ENCODE measurements around the gene C1orf226.
A peak's percentile ranks its signal among the peaks of the same experiment; 100 is the strongest.

Gene C1orf226

DNA sequence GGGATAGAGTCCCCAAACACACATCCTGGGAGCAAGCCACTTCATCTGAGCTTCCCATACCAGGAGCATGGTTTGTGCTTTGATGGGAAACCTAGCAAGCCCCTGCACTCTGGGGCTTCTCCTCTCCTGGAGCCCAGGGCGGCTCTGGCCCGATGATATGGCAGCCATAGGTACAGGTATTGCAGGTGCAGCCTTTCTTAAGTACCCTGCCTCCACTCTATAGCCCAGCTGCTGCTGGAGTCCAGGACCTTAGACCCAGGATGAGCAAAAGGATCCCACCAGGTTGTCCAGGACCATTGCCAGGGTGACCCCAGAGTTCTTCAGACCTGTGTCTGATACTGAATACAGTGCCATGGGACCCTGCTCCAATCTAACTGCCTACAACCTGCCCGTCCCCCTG is 4.2 kb downstream of the C1orf226 start:
- DNase-seq: no peak

DNA sequence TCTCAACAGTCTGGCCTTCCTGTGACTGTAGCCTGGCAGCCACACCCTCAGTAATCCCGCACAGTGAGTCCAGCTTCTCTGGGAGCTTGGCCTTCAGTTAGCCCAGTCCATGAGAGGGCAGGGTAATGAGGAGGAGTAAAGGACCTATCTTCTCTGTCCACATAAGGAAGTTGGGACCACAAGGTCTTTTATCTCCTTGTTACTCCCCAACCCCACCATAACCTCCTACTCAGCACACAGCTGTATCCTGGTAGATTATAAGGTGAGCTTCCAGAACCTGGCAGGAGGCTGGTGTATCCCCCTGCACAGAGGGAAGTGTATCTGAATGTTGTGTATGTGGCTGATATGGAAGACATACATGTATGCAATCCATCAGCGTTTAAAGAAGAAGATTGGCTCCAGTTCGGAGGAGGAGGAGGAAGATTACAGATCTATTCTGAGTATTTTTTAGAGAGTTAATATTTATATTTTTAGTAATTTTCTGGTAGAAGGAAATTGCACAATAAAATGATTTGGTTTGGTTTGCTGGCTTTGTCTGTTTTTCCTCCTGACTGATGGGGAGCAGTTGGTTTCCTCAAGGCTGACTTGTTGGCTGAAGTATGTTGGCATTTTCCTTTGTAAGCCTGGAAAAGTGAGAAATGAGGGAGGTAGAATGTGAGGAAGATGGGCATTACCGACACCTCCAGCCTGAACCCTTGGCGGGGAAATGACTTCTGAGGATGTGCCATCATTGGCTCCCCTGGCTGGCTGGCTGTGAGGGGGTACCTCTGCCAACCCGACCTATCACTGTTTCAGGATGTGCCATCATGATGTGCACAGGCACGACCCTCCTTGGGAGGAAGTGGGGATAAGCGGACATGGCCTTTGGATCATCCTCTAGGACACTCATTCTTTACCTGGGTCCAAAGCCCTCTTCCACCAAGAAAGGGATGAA is 5.0 kb downstream of the C1orf226 start:
- DNase-seq: no peak

DNA sequence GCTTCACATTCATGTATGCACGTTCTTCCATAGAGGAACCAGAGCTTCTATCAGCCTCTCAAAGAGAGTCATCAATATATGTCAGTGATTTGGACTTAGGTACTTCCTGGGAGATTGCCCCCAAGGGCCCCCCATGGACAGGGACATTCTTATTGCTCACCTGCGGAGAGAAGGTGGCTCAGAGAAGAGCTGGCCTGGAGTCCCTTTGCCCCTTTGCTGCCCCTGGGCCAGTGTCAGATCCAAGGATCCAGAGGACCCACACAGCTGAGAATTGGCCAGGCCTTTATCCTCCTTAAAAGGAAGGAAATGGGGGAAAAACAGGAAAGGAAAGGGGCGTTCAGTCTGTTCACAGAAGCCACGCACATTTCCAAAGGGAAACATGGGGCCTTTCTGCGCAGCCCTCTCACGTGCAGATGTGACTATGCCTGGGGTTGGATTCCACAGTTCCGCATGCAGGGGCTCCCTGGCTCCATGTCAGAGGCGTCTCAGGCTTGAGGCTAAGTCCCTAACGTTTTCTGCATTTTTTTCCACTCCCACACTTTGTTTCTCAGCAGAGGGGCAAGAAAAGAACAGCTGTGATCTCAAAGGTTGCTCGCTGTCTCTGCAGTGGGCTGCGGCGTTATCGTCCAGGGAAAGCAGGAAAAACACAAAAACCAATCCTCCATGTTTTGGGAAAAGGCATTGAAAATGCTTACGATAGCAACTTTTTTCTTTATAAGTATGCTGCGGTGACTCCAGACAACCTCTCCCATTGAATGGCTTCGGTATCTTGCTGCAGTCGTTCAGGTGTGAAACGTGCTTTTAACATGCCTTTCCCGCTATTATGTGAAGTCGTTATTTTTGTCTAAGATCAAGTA is 5.9 kb downstream of the C1orf226 start:
- no peak for DNase-seq

DNA sequence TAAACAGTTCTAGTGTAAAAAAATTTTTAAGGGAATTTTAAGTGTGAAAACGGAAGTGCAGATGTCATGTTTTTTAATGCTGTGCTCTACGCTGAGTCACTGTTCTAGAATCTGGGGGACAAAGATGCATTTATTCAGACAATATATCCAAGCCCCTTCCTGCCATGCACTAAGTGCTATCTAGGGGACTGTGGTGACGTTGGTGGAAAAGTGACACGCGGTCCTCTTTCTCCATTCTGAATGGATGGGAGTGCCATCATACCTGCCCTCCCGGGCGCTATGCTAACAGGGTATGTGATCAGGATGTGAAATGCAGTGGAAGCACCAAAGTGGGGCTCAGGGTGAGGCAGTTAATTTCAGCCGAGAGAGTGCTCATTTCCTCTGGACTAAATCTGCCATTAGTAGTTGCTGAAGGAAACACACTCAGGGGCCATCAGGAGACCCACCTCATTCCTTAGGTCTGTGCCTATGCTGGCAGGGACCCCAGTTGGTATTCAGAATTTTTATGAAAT is 6.6 kb downstream of the C1orf226 start:
- no peak for DNase-seq

DNA sequence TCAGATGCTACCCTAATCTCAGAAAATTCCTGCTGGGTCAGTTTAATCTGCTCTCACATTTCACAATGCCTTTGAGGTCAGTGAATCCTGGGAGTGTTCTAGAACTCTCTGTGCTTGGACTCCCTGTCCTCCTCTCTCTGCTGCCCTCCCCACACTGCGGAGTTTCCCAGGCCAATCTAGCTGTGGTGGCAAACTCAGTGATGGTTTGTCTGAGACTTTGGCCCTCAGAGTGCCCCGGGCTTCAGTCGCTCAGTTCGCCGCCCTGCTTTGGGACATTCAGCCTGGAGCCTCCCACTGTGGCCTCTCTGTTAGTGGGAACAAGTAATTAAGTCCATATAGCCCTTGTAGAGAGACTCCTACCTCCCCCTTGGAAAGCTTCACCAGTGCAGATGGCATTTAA is 7.1 kb downstream of the C1orf226 start:
- no peak for DNase-seq

DNA sequence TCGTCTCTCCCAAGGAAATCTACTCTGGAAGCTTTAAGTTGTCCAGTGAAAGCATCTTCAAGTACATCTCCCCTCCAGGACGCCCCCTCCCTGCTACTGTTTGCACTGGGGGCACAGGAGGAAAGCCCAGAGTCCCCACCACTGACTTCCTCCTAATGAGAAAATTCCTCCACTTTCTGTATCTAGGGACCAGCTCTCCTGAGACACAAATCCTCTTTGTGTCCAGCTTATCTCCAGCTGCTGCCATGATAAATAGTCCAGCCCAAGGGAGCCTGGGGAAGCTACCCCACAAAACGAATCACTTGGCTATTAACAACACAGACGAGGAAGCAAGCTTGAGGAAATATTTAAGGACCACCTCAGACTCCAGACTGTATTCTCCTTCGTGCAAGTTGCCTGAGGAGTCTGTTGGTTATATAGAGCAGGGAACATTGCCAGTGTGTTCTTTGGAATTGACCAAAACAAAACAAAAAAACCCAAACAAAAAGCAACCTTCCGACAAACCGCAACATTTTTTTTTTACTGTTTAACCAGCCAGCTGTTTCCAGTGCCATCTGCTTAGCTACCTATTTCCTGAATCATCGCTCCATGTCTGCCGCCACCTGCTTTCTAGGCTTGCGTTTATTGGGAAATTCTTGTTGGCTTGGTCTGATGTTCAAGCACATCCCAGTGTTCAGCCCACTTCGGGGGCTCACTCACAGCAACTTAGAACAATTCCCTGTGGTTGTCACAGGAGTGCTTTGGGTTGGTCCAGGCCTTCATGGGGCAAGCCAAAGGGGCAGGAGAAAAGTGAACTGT is 7.7 kb downstream of the C1orf226 start:
- no peak for DNase-seq

DNA sequence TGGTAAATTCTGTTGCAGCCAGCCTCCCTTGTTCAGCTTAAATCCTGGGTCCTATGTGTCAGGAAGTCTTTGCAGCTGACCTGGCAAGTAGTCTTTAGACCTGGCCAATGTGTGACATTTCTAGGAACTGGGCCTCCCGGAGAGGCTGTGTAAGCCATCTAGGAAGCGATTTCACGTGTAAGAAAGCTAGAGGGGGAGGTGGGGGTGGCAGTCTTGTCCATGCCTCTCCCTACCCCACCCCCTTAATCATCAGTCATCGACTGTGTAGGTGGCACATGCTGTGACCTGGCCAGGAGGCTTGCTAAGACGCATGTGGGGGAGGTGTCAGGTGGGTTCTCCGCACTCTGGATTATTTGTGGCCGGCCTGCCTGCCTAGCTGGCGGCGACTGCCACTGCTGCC is 8.4 kb downstream of the C1orf226 start:
- DNase-seq: no peak

DNA sequence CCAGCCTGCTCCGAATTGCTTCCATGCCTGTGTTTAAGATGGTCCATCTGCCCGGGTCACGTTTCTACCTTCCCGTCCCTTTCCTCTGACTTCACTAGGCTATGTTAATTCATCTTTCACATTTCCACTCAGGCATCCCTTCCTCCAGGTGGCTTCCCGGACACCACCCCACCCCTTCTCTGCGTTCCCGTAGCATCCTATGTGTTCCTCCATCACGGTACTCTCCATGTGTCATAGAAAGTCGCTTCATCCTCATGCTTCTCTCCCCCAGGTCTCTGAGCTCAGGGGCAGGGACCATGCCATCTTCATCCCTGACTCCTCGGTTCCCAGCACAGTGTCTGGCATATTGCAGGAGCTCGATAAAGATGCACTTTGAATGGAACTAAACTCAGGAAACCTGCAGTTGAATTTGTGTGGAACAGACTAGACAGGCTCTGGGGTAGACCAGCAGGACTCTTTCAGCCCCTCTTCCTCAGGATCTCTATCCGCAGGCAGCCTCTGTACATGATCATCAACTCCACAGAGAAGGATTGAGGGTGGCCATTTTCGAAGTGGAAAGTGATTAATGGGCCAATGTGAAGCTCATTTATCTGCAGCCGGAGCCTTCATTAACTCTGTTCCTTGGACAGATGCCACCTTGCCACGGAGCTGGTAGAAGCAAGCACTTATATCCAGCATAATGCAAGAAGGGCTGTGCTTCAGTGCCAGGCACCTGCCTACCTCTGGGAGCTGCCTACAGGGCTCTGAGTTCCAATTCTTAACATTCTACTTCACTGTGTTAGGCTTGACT is 9.1 kb downstream of the C1orf226 start:
- DNase-seq: no peak

DNA sequence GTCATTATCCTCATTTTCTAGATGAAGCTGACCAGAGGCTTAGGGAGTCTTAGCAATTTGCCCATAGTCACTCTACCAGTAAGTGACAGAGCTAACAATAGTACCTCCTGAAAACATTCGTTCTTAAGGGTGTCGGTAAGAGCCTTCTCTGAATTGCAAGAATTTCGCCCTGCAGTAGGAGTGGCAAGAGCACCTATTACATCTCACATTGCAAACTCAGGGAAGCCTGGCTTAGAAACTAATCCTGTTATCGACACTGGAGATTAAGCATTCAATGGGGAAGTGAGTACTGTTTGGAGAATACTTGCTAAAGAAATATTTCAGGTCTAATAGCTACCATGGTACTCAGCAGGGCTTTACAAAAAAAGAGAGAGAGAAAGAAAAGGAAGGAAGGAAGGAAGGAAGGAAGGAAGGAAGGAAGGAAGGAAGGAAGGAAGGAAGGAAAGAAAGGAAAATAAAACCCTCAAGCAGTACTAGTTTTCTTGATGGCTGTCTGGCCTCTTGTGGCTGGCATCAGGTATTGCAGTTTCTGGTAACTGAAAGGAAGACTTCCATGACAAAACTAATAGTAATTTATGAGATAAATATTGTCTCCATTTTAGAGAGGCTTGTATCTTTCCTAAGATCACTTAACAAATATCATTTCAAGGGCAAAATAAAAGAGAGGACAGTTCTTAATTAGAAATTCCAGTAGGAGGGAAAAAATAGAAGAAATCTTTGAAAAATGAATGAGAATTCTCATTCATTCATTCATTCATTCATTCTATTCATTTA is 10.4 kb downstream of the C1orf226 start:
- peak in 1 of 2 donors; percentile 54 for DNase-seq

DNA sequence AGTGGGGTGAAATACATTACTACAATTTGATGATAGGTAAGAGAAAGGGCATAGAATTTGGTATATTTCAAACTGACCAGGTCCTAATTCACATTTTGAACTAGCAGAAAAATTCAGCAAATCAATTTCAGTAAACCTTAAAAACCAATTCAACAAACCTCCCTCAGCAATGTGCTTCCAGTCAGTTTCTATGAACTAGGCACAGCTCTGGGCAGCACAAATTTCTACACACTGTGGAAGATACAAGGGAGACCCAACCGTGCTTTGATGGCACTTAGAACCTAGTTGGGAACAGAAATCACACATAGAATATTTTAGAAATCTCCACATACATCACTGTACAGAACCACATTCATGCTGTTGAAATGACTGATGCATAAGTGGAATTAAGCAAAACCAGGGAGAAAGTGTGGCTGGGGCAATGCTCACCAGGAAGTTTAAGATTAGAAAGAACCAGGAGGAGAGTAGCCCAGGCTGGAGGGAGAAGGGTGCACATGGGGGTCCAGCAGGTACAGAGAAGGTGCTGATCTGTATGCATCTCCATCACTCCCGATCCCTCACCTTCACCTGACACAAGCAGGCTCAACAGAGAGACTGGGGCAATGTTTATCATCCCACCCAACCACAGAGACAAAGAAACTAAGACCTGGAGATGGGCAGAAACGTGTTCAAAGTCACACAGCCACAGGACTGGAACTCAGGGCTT is 14.8 kb downstream of the C1orf226 start:
- no peak for DNase-seq

DNA sequence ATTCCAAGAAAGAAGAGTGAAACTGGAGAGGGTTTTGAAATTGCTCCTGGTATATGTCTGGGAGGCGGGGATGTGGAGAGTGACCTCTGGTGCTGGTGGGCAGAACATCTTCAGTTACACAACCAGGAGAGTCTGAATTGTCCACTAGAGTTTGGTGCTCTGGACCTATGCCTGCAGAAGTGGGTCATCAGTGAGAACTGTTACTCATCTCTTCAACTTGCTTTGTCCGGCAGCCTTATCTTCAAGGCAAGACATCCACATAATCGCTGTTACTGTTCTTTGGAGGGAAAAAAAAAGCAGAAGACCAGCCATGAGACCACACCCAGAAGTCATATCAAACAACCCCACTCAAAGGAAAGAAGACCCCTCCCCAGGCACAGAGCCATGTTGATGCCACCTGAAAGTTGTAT is 15.5 kb downstream of the C1orf226 start:
- no peak for DNase-seq

DNA sequence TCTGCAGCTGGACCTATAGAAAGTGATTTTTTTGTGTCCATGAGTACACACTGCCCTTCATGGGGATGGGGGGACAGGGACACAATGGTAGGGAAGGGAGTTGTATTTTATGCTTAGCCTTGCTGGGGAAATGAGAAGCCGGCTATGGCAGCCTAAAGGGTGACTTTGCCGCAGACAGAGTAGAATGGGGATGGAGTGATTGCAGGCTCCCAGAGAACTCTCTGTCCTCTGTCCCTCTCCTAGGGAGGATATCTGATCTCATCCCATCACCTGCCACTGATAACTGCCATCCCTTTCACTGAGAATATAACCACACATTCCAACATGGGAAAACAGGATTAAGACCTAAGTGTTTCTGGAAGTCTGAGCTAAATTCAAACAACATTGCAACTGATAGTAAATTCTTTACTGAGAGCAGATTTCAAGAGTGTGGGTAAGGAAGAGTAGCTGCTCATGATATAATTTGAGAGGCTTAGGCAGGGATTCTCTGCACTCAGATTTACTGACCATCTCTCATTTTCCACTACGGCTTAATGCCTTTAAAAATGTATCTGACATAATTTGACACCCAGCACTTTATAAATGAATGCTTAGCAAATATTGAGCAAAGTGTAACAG is 16.5 kb downstream of the C1orf226 start:
- no peak for DNase-seq

DNA sequence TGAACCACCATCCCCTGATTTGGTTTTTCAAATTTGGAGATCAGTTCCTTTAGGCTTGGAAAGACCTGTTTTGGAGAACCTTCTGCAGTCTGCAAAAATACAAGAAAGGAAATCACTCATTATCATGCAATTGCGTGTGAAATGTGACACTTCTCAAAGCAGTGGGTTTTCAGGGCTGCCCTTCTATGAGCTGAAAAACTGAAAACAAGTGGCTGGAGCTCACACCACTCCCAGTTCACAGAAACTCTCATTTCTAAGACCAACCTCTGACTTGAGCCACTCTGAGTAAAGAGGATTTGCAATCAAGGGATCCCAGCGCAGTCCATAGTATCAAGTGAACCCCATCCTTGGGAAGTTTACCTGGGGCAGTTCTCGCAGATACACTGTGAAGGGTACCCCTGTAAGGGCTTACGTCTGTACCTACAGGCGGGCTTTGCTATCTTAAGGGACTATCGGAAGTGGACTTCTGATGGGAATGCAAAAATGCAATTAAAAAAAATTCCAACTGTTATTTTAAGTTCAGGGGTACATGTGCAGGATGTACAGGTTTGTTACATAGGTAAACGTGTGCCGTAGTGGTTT is 17.6 kb downstream of the C1orf226 start:
- DNase-seq: no peak

DNA sequence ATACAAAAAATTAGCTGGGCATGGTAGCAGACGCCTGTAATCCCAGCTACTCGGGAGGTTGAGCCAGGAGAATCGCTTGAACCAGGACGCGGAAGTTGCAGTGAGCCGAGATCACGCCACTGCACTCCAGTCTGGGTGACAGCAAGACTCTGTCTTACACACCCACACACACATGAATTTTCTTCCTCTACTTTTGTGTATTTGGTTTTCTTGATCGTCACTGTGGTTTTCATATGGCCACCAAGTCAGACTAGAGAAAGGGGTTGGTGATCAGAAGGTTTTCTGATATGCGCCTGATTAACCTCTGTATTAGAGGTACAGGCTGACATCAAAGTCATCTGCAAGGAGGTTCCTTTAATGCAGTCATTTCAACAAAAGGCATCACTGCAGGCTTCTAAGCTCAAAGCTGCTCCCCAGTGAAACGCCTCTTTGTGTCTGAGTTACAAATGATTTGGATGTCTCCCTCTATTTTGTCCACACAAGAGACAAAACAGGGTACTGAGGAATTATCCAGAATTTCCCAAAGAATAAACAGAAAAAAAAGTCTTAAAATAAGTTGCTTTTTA is 19.3 kb downstream of the C1orf226 start:
- no peak for DNase-seq

DNA sequence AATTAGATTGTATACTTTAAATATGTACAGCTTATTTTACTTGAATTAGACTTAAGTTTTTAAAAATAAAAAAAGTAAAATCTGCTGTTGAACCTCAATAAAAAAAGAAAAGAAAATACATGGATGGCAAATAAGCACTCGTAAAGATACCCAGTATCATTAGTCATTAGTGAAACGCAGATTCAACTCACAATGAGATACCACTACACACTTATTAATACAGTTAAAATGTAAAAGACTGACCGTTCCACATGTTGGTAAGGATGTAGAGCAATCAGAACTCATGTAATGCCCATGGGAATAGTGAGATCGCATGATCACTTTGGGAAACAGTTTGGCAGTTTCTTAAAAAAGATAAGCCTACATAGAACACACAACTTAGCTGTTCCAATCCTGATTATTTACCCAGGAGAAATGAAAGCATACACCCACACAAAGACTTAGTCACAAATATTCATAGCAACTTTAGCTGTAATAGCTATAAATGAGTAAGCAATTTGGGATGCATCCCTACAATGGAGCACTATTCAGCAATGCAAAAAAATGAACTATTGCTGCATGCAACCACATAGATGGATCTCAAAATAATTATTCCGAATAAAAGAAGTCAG is 23.1 kb downstream of the C1orf226 start:
- DNase-seq: peak; percentile 23 to 64

DNA sequence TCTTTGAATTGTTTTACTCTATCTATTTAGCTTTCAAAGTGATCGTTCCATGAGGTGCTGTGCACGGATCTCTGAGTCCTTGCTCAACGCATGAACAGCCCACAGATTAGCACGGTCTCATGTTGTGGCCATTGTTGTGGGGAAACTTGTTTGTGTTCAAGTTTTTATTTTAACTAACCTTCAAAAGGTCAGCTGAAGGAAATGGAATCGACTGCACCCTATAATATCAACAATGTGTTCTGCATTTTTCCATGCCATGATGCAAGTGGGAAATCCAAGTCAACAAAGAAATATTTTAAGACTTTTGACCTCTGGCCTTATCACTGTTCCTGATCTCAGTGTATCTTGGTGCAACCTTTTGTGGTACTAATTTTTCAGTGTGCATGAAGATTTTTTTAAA is 24.3 kb downstream of the C1orf226 start:
- DNase-seq: no peak

DNA sequence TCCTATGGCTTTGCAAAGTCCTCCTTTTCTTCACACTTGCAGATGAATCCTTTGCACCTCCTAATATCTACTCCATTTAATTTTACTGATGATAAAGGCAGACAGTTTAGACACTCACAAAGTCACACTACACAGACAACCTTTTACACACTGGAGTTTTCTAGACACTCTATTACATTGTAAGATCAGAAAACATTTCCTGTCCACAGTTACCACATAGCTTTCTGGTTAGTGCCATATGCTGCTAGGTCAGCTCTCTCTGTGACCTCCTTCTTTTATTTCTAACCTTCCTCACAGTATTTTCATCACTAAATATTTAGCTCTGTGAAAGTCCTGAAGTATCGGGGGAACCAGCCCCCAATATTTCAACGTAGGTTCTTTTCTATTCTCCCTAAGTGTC is 25.3 kb downstream of the C1orf226 start:
- no peak for DNase-seq

DNA sequence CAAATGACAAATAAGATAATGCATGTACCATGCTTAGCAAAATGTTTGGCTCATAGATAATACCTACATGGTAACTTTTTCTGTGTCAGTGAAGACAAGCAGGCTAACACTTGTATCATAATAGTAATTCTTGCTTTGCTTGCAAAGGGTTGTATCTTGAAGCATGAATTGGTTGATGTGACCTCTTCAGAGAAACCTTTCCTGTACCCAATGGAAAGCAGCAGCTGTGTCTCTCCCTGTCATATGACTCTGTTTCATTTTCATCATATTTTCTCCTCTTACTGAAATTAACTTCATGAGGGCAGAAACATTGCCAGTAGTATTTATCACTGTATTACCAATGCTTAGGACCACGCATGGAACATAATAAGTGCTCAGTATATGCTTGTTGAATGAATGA is 26.0 kb downstream of the C1orf226 start:
- DNase-seq: no peak

DNA sequence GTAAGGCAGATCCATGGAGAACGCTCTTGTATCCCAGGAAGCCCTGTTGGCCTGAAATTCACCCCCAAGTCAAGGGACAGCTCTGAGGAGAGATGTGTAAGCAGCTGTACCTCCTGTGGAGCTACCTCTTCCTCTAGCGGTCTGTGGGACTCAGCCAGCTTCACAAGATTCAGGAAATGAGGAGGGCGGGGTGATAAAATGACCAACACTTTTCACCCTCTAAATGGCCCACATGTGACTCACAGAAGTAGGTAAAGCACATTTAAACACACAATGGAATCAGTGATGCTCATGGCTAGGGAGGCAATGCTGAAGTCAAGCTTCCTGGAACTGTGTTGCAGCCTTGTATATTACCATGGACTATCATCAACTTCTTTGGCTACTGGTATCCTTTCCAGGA is 30.5 kb downstream of the C1orf226 start, which contains the start of gene SH2D1B:
TSS of gene SH2D1B (minus strand) at position 135 of the 400 bp plus-strand sequence. CDS start at position 15, 120 bp downstream.
- DNase-seq: no peak

Measured in inflammatory macrophage treated with lipopolysaccharide for 1 hour (primary cell).